Non-pigmented ciliary epithelial cell (primary cell): ENCODE data around the gene CDK15.
"Not testable (repeated sequence)": the region's sequence is repeated elsewhere in the genome, so short reads cannot be mapped to it uniquely, and the experiment has no call there.

Source experiments
- DNase-seq: peaks from one replicate; pipeline ENCODE4 v3.0.0-alpha.2; 2010; ENCODE audit warnings: low read depth

The CDK15 gene

DNA sequence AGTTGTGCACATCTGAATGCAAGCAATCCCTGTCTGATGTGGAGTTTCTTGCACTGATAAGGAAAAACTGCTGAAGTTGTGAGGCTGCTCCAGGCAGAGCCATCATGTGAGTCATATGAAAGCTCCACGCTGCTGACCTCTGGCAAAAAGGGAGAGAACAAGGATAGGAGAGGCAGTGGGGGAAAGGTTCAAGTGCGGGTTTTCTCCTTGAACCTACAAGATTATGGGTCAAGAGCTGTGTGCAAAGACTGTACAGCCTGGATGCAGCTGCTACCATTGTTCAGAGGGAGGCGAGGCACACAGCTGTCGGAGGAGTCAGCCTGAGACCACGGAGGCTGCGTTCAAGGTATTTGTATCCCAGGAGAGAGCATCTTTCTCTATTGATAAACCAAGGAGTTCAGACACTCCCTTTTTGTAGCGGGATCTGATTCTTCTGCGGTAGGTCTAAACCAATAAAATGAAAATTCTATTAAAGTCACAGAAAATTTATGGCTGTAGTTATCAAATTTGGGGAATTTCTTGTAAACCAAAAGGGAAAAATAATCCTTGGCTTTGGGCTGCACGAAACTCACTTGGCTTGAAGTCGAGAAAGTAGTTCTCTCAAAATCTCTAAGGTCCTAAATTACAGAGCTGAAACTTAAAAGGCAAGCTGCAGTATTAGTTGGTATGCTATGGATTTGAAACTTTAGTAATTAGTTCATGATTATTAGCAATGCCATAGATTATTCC, at the start of gene CDK15:
Gene CDK15, plus strand, starts transcription at position 96 of the 729 bp plus-strand sequence. Its CDS starts 128 bp downstream, at position 224.
- DNase-seq = peak; percentile 41

DNA sequence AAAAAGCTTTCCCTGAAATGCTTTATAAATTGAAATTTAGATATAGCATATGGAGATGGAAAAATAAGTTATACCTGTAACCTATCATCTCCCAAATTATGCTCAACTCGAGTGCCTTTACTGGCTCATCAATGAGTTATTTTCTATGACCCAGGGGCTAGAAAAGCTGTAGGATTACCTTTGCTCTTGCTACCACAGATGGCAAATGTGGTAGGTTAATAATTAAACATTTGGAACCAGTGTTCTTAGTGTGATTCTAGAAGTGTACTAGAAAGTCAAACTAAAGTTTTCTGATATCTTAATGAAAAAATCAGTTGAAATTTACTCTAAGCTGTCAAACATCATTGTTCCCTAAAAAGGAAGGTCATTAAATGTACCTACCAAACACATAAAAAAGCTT, 48.1 kb upstream of the CDK15 start:
- no peak for DNase-seq

DNA sequence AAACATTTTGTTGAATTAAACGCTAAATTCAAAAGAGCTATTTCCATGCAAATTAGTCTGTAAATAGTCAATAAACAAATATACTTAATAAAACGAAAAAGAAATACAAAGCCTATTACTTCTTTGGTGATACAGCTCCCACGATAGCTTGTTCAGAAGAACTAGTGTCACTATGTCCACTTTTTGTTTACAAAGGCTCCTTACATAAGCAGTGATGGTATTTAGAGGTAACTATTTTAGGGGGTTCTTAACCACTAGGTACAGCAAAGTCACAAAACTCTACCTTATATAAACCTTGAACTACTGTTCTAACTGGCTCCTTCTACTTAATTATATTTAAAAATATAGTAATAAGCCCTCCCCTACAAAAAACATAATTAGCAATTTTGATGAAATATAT, 47.5 kb upstream of the CDK15 start:
- no peak for DNase-seq

DNA sequence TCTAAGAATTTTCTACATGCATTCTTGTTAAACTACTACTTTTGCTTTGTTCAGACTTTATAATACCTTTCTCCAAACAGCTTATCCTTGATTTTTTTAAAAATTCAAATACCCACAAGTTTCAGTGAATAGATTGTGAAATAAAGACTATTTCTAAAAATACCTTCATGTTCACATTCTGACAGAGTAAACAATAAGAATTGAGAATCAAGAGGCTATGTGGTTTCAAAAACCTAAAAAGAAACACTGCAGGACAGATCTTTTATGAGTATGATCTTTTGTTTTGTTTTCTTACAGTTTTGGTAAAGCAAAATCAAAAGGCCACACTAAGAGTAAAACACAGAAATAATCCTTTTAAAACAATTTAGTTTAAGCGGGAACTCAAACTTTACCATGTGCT, 46.8 kb upstream of the CDK15 start:
- no peak for DNase-seq

DNA sequence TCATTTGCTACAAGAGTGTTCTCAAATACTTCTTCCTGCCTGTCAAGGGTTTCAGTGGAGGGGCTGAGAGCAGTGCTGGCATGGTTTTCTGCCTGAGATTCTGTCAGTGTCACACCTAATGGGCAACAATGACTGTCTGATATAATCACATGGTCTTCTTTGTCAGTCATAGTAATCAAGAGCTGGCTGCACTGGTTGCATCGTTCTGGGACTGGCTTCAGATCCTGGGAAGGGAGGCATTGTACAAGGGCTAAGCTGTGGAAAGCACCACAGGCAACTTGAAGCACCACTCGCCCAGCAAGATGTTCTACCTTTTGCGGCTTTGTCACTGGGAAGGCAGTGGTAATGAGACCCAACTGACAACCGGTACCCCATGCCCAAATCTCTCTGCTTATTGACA, 45.2 kb upstream of the CDK15 start:
- no peak for DNase-seq

DNA sequence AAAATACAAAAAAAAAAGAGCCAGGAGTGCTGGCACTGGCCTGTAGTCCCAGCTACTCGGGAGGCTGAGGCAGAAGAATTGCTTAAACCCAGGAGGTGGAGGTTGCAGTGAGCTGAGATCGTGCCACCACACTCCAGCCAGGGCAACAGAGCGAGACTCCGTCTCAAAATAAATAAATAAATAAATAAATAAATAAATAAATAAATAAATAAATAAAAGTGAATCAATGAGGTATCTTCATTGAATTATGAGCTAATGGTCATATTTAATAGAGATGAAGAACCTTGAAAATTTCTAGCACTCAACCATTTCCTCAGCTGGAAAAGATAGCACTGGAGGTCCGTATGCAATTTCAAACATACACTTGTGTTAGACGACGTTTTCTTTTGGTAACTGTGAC, 41.9 kb upstream of the CDK15 start:
- DNase-seq = not testable (repeated sequence)

DNA sequence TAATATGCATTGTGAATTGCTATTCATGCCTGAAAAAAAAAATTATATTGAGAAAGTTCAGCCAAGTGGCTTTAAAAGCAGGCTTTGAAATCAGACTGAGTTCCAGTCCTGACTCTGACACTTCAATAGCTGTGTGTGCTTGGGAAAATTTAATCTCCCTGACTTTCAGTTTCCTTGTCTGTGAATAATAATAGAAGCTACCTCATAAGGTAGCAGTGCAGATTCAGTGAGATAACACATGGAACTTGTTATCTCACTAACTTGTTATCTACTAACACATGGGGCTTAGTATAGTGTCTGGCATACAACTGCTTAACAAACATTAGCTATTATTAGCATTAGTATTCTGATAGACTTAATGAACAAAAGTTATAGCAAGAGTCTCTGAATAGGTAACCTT, 40.5 kb upstream of the CDK15 start:
- no peak for DNase-seq

DNA sequence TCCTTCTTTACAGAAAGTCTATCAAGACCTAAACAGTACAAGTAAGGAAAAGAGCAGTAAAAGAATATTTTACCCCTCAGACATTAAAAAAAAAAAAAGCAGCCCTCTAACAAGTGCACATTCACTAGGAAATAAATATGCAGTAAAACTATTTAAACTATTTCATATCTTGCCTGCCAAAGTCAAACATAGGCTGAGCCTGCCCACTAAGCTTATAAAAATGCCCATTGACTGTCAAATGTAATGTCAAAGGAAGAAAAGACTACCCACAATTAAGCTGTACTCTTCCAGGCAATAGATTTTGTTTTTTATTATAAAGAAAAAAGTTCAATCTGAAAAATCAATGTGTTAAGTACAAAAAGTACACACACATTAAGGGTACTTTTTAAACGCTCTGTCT, 37.4 kb upstream of the CDK15 start:
- peak; percentile 14 for DNase-seq

DNA sequence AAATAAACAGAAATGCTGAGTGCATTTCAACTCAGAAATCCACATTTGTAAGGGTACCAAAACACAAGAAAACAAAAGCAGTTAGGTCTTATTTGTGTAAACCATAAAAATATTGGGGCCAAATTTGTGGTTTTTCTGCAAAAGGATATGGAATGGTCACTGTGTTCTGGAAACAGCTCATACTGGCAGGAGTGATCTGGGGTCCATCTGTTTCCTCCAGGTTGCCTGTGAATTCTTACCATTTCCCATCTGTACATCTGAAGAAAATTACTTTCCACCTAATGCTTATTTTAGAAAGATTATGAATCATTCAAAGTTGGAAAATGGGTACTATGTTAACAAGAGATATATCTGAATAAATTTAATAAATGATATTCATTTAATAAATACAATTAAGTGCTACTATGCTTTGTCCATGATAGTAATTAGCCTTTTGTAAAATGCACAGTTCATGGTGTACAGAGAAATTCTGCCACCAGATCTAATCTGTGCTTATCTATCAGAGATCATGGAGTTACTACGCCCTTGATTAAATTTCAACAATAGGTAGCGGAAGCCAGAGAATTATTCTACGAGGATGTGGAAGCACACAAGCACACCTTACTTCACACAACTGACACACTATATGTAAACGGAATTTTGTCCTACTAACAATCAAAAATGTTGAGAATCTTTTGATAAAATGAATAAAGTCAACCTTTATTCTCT, 36.5 kb upstream of the CDK15 start:
- no peak for DNase-seq

DNA sequence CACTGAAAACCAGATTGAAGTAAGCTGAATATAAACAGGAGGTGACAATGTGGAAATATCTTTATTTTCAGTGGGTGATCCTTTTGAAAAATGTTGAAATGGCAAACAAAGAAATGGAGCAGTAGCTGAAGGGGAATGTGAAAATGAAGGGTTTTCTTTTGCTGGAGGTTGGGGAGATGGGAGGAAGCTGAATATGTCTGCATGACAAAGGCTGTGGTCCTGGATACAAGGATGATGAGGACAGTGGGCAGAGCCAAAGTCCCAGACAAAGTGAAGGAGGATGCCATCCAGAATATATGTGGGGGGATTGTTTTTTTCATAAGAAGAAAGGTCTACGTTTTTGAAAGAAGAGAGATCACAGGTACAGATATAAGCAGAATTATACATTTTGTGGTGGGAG, 32.3 kb upstream of the CDK15 start:
- no peak for DNase-seq

DNA sequence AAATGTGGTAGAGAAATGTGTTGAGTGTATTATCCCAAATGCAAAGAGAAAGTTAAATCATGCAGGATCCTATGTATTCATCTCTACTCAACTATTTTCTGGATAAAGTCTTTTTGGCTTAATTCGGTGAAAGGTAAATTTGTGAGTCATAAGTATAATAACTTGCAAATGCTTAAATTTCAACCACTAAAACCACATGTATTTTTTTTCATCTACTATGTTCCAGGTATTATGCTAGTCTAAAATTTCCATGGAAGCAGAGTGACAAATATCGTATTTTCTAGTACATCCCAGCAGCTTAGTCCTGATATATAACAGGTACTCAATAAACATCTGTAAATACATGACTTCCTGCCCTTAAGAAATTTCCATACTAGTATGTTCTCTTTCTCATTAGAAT, 31.8 kb upstream of the CDK15 start:
- DNase-seq = no peak

DNA sequence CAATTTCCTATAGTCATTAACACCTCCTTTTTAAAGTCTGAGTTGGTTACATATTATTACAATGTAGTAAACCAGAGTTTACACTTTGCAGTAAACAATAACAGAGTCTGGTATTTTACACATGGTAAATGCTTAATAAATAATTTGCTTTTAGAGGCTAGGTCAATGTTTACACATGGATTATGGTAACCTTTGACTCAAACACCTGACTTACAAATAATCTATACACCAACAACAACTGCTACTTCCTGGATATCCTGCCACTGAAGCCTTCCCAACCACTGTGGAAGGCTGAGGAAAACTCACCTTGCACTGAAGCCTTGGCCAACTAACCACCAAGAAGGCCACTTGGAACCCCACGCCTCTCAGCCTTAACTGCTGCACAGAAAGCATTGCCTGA, 31.0 kb upstream of the CDK15 start:
- no peak for DNase-seq

DNA sequence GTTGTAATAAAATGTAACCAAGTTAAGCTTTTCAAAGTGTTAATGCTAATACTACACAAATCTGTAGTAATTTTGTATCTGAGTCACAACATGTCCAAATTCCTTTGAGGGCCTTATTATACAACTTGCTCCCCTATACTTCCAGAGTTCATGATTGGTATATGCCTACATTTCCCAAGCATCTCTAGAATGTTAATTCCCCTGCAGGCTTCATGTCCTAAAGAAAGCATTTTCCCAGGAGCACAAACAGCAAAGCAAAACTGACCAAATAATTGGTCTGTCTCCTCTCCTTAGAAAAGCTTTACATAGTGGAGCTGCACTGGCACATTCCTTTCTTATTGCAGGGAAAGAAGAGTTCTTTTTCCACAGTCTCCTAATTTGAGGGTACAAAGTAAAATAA, 29.3 kb upstream of the CDK15 start:
- DNase-seq = no peak

DNA sequence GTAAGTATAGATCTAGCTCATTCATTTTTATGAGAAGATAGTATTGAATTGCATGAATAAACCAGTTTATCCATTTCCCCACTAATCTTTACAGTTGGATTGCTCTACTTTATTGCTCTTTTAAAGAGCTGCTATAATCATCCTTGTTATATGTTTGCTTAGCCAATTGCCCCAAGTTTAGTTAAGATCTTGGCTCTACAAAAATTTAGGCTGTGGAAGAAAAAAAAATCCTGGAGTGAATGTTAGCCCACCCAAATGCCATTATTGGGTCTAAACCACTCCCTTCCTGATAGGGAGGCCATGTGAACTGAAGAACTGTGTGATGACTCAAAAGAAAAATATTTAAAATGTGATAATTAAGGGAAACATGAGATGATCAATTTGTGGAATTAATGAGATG, 28.5 kb upstream of the CDK15 start:
- DNase-seq = no peak

DNA sequence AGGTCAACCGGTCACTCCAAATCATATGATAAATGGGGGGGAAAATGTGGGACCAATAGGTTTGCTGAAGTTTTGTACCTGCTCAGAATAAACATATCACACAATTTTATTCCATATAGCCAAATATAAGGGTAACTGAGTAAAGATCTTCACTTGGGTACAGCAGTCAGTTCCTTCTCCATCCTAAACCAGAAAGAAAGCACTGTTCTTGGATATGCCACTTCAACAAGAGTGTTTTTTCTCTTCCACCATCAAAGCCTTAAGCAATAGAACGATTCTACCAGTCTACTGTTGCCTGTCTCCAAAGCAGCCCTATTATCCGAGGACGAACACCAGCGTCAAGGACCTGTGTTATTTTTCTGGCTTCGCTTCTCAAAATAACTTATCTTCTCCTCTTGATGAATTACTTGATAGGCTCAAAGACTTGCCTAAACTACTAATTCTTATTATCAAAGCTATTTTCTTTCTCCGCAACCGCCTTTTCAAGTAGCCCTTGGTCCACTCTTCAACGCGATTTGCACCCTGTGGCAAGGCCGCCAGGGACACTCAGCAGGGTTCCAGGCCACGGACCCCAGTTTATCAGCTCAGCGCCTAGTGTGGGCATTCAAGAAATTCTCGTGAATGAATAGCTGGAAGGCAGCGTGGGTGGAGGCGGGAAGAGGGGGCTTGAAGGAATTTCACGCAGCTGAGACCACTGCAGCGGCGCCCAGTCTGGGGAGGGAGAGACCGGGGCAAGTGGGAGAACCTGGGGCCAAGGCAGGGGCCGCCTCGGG, 26.2 kb upstream of the CDK15 start:
- no peak for DNase-seq

DNA sequence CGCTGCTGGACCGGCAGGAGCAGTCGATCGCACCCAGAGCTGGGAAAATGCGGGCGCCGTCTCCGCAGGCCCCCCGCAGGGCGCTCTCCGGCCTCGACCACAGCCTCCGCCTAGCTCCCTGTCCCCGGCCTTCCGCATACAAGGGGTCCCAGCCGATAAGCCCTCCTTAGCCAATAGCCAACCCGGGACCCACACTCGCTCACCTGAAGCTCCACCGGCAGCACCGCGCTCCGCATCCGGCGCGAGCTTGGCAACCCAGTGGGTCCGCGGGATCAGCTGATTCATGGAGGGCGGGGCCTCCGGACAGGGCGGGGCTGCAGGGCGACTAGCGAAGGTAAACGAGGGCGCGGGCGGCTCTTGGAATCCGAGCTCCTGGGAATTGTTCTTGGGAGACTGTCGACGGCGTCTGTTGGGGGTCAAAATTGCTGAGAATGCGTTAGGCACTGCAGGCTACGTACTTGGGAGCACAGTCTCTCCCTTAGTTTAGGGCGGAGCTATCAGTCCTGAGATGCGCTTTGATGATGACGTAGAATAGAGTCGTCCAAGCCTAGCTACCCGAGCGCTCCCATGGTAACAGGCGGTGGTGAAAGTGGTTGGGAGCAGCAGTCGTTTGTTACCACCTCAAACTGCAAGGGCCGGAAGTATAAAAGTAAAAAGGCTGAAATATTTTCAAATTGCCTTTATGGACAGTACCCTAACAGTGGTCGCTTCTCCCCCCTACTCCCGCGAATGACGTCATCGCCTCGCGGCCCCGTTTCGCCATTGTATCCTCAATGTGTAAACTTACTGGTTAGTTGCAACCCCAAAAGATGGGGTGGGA, 25.5 kb upstream of the CDK15 start, which contains the start of gene ALS2:
Gene ALS2, minus strand, starts transcription at position 260 of the 820 bp plus-strand sequence. CDS start 12,048 bp downstream, outside the sequence.
- DNase-seq = peak; percentile 92

DNA sequence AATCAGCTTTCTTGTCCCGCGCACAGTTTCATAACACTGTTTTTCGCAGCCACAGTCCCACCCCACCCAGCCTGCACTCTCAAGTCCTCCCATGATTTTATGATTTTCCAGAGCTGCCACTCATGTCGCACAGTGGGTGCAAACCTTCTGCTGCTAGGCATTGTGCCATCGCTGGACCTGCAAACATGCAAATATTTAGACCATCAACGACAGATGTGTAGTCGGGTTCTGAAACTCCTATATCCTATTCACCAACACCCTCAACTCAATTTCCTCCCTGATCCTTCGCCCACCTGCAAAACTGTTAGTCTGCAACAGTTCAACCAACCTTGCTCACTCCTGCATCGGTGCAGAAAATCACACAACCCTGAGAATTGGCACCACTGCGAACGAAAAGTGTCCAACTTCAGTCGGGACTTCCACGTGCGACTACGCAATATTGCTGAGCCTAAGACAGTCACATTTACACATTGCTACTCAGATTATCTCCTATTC, 24.7 kb upstream of the CDK15 start:
- no peak for DNase-seq

DNA sequence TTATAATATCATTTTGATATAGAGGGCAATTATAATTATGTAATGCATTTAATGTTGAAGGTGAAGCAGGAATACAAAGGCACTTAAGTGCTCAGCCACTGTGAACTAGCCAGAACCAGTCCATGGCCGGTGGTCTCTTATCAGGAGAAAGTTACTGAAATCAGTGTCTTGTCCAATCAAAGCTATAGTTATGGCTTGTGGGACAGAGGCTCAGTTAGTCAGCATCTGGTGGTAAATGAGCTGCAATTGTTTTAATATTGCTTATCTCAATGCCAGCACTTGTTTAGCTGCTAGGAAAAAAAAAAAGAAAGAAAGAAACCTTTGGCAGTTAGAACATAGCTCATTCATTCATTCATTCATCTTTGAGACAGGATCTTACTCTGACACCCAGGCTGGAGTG, 21.8 kb upstream of the CDK15 start:
- no peak for DNase-seq

DNA sequence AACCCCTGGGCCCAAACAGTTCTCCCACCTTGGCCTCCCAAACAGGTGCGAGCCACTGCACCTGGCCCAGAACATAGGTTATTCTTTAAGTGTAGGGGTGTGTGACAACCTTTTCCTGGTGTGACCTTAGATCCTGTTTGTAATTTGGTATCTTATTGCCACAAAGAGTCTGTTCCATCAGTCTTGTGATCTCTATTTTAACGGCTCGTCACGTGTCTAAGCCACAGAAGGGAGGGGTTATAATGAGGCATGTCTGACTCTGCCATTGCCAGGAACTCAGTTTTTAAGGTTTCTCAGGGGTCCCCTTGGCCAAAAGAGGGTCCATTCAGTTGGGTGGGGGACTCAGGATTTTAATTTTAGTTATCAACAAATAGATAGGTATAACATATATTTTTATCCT, 21.2 kb upstream of the CDK15 start:
- DNase-seq = no peak

DNA sequence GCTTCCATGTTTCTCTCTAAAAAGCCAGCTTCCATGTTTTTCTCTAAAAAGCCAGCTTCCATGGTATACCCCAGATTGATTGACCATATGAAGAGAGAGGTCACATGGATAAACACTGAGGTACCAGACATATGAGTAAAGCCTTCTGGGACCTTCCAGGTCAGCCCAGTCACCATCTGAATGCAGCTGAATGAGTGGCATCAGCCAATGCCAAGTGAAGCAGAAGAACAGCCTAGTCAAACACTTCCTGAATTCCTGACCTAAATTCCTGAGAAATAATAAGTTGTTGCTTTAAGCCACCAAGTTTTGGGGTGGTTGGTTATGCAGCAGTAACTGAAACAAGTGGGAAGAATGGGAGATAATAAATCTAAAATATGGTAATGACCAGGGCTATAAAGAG, 19.9 kb upstream of the CDK15 start:
- DNase-seq = no peak

DNA sequence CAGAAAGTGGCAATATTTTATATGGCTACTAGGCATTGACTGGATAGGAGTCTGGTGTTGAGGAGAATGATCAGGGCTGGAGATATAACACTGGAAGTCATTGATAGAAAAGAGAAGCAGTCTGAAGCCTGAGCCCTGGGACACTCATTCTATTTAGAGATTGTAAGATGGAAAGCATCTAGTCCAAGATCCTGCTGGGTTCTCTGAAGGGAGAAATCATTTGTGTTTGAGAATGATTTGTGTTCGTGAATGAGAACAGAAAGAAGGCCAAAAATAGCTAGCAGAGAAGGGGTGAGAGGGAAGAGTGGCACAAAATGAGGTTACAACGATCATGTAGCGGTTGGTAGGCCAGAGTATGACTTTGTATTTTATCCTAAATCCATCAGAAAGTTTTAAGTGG, 18.0 kb upstream of the CDK15 start:
- no peak for DNase-seq

DNA sequence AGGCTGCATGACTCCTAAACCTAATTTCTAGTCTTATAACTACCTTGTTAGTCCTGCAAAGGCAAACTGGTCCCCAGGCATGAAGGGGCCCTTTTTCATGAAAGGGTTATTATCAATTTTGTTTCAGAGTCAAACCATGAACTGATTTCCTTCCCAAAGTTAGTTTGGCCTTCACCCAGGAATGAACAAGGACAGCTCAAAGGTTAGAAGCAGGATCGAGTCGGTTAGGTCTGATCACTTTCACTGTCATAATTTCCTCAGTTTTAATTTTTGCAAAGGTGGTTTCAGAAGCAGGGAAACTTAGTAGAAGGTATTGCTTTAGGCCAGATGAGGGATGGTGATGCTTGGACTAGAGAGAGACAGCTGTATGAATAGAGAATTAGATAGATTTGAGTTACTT, 16.9 kb upstream of the CDK15 start:
- no peak for DNase-seq
